Epithelial cell of proximal tubule (primary cell): ENCODE results near the gene DRICH1. TPM values are rescaled to one million over a fixed set of nuclear protein-coding genes. Genes with fewer than 3 reads are reported as not detected.
"Not testable (repeated sequence)": the region's sequence is repeated elsewhere in the genome, so short reads cannot be mapped to it uniquely, and the experiment has no call there.

Experiments used
- DNase-seq: peaks from one replicate; pipeline ENCODE4 v3.0.0-alpha.2; 2011; ENCODE audit warnings: low read depth
- H3K4me3 ChIP-seq: 2 replicates; pipeline ENCODE4 v1.5.1; 2011; ENCODE audit warnings: low read depth, mild to moderate bottlenecking, low read length
- total RNA-seq: library from RNA; depleted of rRNA; stranded (reverse); fragments of >200 nt; gene quantifications from 2 replicates; pipeline ENCODE4 v1.2.3, GENCODE V29; 2015
- TF ChIP-seq, protein P1 (sequence below): conservative IDR thresholded peaks from 2 replicates; pipeline ENCODE4 v1.5.1; 2012; ENCODE audit warnings: low read depth, mild to moderate bottlenecking, low read length

Gene DRICH1, protein sequence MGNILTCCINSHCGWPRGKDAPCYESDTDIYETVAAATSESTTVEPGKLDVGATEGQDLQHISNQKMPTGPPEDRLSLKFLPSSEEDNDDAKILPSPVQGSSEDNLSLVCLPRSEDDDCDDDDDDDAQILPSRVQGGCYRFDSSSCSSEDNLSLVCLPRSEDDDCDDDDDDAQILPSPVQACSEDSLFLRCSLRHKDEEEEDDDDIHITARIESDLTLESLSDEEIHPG
- not detected in 2 replicates for total RNA-seq

DNA sequence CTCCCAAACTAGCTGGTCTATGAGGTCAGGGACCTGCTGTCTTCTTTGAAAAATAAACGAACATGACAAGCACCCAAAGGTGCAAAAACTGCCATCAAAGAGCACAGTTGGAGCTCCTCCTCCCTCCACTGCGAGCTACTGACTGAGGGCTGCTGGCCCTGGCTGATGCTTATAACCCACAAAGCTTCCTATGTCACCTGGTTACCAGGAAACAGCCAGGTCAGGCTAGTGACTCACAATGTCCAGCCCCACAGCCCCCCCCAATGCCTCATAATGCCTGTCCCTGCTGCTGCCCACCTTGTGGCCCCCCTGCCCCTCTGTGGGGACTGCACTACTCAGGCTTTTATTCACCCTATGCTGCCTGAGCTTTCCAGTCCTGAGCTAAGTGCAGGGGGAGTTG lies at the start of gene DRICH1:
Gene DRICH1, minus strand, starts transcription at position 144 of the 400 bp plus-strand sequence. CDS start 298 bp downstream, outside the sequence.
- no peak within 1 kb of the TSS for H3K4me3 ChIP-seq
- TF ChIP-seq, protein P1, sequence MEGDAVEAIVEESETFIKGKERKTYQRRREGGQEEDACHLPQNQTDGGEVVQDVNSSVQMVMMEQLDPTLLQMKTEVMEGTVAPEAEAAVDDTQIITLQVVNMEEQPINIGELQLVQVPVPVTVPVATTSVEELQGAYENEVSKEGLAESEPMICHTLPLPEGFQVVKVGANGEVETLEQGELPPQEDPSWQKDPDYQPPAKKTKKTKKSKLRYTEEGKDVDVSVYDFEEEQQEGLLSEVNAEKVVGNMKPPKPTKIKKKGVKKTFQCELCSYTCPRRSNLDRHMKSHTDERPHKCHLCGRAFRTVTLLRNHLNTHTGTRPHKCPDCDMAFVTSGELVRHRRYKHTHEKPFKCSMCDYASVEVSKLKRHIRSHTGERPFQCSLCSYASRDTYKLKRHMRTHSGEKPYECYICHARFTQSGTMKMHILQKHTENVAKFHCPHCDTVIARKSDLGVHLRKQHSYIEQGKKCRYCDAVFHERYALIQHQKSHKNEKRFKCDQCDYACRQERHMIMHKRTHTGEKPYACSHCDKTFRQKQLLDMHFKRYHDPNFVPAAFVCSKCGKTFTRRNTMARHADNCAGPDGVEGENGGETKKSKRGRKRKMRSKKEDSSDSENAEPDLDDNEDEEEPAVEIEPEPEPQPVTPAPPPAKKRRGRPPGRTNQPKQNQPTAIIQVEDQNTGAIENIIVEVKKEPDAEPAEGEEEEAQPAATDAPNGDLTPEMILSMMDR = no peak
- no peak for DNase-seq

GRCh38 chr22:23681026-23681809 lies 49.1 kb upstream of the DRICH1 start:
- no peak overlapping the region for H3K4me3 ChIP-seq
- TF ChIP-seq, protein P1 = no peak
- DNase-seq = no peak

DNA sequence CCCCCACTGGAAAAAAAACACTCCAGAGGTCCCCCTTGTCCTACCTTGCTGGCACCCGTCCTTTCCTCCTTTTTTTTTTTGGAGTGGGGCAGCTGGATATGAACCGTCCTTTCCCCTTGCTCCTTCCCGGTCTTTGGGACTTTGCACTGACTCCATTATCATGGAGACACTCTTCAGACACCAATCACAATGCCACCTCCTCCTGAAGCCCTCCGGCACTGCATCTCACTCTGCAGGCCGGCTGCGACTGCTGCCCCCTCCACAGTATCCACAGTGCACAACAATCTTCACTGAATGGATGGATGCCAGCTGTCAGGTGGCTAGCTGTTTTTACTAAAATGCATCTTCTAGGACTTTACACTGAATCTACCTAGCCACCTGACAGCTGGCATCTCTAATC lies 46.0 kb upstream of the DRICH1 start:
- DNase-seq = no peak
- H3K4me3 ChIP-seq = no peak overlapping the region
- TF ChIP-seq, protein P1 = no peak

DNA sequence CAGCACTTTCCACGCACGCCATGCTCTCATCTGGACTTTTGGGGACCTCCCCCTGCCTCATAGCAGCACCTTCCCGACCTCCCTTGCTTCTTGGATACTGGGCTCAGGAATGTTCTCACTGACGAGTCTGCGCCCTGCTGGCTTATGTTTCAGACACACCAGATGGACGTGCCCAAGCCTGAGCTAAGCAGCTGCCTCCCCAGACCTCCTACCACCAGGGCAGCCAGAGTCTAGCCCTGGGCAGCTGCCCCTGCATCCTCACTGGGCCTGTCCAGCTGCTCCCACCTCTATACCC lies 45.5 kb upstream of the DRICH1 start:
- no peak overlapping the region for H3K4me3 ChIP-seq
- no peak for DNase-seq

DNA sequence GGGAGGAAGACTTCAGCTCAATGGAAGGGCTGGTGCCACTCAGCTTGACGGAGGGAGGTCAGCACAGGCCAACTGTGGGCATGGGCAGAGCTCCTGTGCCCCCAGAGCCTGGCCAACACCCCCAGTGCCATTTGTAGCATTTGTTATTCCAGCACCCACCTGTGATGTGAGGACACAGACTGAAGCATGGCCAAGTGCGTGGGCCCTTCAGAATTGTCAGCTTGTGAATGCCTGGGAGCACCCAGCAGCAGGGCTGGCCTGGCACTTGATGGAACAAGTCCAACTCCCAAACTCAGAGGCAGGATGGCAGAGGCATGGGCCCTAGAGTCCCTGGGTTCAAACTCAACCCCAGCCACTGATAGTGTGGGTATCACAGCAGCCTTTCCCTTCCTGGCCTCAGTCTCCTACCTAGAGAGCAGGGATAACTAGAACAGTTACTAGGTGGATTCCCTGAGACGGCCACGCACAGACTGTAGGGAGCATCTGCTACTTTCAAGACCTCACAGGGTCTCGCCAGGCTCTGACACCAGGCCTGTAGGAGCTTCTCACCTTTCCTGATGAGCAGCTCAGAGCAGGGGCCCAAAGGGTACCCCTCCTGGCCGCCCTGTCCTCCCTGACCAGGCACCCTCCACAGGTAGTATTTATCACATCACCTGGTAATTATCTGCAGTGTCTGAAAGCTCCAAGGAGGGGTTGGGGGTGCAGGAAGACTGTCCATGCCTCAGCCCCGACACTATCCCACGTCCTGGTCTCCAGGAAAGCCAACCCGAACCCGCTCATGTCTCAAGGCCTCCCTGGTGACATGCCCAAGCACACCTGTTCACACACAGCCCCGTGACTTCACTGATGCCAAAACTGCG lies 45.0 kb upstream of the DRICH1 start:
- H3K4me3 ChIP-seq, DNase-seq: not testable (repeated sequence)

More for the DNA sequence above, 45.5 kb upstream of the DRICH1 start:
- TF ChIP-seq, protein P1 = no peak

DNA sequence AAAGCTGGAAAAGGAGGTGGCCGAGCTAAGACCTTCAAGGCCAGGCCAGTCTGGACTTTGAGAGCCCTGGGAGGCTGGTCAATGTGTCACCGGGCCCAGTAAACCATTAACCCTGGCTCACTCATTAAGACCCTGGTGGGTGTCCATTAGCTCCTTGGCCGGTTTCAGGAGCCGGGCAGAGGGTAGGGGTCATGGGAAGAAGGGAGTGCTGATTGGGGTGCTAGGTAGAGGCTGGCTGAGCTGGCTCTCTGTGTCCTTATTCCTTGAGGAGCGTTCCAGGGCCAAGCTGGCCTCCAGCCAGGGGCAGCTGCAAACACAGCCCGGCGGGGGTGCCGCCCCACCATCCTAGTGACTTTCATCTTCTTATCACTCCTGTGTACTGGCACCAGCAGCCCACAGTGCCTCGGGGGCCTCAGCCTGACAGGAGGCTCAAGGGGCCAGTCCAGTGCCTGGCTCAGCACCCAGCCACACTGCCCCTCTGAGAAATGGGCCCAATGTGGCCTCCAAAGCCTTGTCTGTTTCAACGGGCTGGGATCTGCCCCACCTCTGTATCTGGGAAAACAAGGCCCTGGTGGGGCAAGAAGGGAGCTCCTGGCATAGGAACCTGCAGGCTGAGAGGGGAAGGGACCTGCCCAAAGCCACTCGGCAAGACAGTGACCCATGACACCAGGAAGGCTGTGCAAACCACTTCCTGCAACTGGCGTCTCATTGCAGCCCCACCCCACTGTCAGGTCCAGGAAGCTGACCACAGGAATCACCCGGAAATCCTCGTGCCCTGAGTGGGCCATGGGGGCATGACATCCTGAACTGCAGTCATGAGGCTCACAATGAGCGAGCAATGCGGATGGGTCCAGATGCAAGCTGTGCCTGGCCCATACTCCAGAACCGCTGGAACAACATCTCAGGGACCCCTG lies 43.6 kb upstream of the DRICH1 start:
- H3K4me3 ChIP-seq = no peak overlapping the region
- peak; percentile 26 for DNase-seq
- TF ChIP-seq, protein P1 = no peak

DNA sequence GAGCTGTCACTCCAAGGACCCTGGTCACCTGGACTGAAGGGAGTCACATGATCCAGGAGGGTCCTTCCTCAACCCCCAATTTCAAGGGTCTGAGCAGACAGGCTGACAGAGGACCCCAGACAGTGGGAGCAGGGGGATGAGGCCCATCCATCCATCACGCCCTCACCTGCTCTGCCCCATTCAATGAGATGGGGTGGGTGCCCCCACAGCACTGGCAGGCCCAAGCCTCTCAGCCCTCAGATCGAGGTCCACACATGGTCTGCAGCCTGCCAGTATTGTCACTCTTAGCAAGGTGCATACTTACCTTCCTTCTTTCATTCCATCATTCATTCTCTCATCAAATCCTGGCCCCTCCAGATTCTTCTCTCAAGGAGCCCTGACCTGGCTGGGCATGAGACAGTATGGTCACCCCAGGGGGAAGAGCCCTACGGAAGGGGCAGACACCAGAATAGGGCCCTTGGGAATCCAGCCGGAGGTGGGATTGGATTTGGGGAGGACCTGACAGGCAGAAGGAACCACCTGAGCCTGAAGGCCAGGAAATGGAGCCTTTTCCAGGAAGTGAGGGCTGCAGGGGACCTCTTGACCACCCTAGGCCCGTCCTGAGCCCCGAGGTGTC lies 42.9 kb upstream of the DRICH1 start:
- not testable (repeated sequence) for DNase-seq, H3K4me3 ChIP-seq
